ENCODE data around the gene RPTOR. TPM values are rescaled to one million over a fixed set of nuclear protein-coding genes. Genes with fewer than 3 reads are reported as not detected.

Gene RPTOR
- total and polyA plus RNA-seq, 2 donors (not counting 3 experiments of a cell fraction or from before 2014, with no cell fraction given), result 10.7 to 41.8 TPM

DNA sequence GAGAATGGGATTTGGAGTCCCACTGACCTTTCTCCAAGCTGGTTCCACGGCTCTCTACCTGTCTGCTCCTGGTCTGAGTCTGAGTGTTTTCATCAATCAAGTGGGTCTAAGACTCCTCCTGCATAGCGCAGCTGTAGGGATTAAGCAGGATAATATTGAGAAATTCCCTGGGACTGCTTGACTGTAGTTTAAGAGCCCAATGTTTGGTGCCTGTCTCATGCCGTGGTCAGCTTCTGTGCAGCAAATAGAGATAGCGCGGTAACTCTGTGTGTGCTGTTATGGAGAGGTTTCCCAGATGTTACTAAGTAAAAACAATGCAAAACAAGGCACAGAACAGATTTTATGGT, 21.4 kb downstream of the RPTOR start:
- FAIRE-seq, result no peak
- Histone ChIP-seq H3K79me2 (ENCODE audit: control insufficient read depth, insufficient read depth, low read length) (peaks cover 46% of the 10 kb centered on the region), H3K9ac (replicated peaks; ENCODE audit: extremely low read depth, insufficient read depth, low read length) (no peak overlapping the region), H3K4me1 (ENCODE audit: control insufficient read depth, extremely low read depth, insufficient read depth, low read length) (no peaks in the 10 kb centered on the region), H3K9me1 (replicated peaks; ENCODE audit: control insufficient read depth, extremely low read depth, insufficient read depth, low read length) (no peaks in the 10 kb centered on the region), H3K27me3 (ENCODE audit: control insufficient read depth in 2 of 2, insufficient read depth in 2 of 2, low read length in 2 of 2) (no peaks in the 10 kb centered on the region), H3K9me3 (replicated peaks; ENCODE audit: control insufficient read depth, insufficient read depth, low read length) (no peaks in the 10 kb centered on the region), H3K4me3 (replicated peaks in 1 of 3; ENCODE audit: insufficient read depth in 1 of 3, low read depth in 1 of 3, low read length in 3 of 3) (no peak overlapping the region), H2AFZ (ENCODE audit: low read depth, low read length) (no peak overlapping the region), H4K20me1 (replicated peaks; ENCODE audit: control insufficient read depth, extremely low read depth, insufficient read depth, low read length) (no peaks in the 10 kb centered on the region), H3K27ac (ENCODE audit: insufficient read depth, low read depth, low read length) (no peak overlapping the region), H3K36me3 (ENCODE audit: control insufficient read depth in 2 of 2, extremely low read depth in 1 of 2, insufficient read depth in 2 of 2, low read length in 2 of 2) (no peaks in the 10 kb centered on the region), H3K4me2 (ENCODE audit: insufficient read depth, low read length) (no peak overlapping the region)
- ChIA-PET POLR2A (no interaction called here), CTCF (interaction anchor here (1.2 kb wide), 1 partner anchor 10 kb away, joined by 3 read pairs; no protein-coding TSS in a partner anchor)
- TF ChIP-seq FOS (IDR thresholded peaks at IDR 0.05; ENCODE audit: borderline replicate concordance, insufficient read depth, low read length), result no peak
- dilution Hi-C loops (cut with MboI; ENCODE audit: extremely low pct_ligation_motif_present, low sequenced_read_pairs) (no loop called here), intact Hi-C loops (cut with micrococcal nuclease) (no loop called here)
- BruUV-seq (replicated peaks), result no TSS peak
- no peak for DNase-seq (ENCODE audit: low read depth, low spot score)

DNA sequence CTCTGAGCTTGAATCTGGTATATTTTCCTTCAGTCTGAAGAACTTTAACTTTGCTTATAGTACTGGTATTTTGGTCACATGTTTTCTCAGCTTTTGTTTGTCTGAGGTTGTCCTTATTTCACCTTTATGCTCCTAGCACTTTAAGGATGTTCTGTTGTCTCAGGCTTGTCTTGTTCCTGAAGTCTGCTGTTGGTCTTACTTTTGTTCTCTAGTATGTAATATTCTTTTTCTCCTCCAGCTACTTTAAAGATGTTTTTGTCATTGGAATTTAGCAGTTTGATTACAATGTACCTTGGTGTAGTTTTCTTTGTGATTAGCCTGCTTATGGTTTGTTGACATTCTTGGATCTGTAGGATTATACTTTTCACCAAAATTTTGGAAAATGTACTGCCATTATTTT, 23.6 kb downstream of the RPTOR start:
- BruUV-seq (replicated peaks), result no TSS peak
- H3K9me3 ChIP-seq (replicated peaks; ENCODE audit: control insufficient read depth, insufficient read depth, low read length), result no peaks in the 10 kb centered on the region
- H3K36me3 ChIP-seq (ENCODE audit: control insufficient read depth in 2 of 2, extremely low read depth in 1 of 2, insufficient read depth in 2 of 2, low read length in 2 of 2), result no peaks in the 10 kb centered on the region
- no peaks in the 10 kb centered on the region for H3K27me3 ChIP-seq (ENCODE audit: control insufficient read depth in 2 of 2, insufficient read depth in 2 of 2, low read length in 2 of 2)
- ChIA-PET CTCF (no interaction called here), POLR2A (no interaction called here)
- H3K79me2 ChIP-seq (ENCODE audit: control insufficient read depth, insufficient read depth, low read length), result peaks cover 54% of the 10 kb centered on the region
- H3K4me2 ChIP-seq (ENCODE audit: insufficient read depth, low read length), result no peak overlapping the region
- H3K9ac ChIP-seq (replicated peaks; ENCODE audit: extremely low read depth, insufficient read depth, low read length), result no peak overlapping the region
- no peaks in the 10 kb centered on the region for H4K20me1 ChIP-seq (replicated peaks; ENCODE audit: control insufficient read depth, extremely low read depth, insufficient read depth, low read length)
- no peaks in the 10 kb centered on the region for H3K9me1 ChIP-seq (replicated peaks; ENCODE audit: control insufficient read depth, extremely low read depth, insufficient read depth, low read length)
- TF ChIP-seq EZH2 (IDR thresholded peaks at IDR 0.05; ENCODE audit: borderline replicate concordance, low read depth, low read length, severe bottlenecking) (no peak), JUN (IDR thresholded peaks at IDR 0.05; ENCODE audit: borderline replicate concordance, insufficient read depth, insufficient read length, low read depth) (no peak), MYC (IDR thresholded peaks at IDR 0.05; ENCODE audit: low read depth, low read length) (no peak), POLR2AphosphoS5 (IDR thresholded peaks at IDR 0.05; ENCODE audit: insufficient read depth, low read depth, low read length) (no peak), GATA2 (IDR thresholded peaks at IDR 0.05; ENCODE audit: insufficient read depth, insufficient read length, low read depth, low read length) (no peak), POLR2A (IDR thresholded peaks at IDR 0.05; ENCODE audit: low read depth, low read length) (no peak), CTCF (IDR thresholded peaks at IDR 0.05; ENCODE audit: extremely low read depth in 1 of 2, insufficient read depth in 1 of 2, low read depth in 1 of 2, low read length in 2 of 2) (no peak), FOS (IDR thresholded peaks at IDR 0.05; ENCODE audit: borderline replicate concordance, insufficient read depth, low read length) (no peak)
- TF ChIP-seq, protein P1, sequence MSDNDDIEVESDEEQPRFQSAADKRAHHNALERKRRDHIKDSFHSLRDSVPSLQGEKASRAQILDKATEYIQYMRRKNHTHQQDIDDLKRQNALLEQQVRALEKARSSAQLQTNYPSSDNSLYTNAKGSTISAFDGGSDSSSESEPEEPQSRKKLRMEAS (IDR thresholded peaks at IDR 0.05; ENCODE audit: insufficient read depth, insufficient read length), result no peak
- no peak overlapping the region for H3K27ac ChIP-seq (ENCODE audit: insufficient read depth, low read depth, low read length)
- dilution Hi-C loops (cut with MboI; ENCODE audit: extremely low pct_ligation_motif_present, low sequenced_read_pairs) (no loop called here), intact Hi-C loops (cut with micrococcal nuclease) (no loop called here)
- H3K4me3 ChIP-seq (replicated peaks in 1 of 3; ENCODE audit: insufficient read depth in 1 of 3, low read depth in 1 of 3, low read length in 3 of 3), result no peak overlapping the region
- no peak for DNase-seq (ENCODE audit: low read depth, low spot score)
- FAIRE-seq, result peak; percentile 8
- no peak overlapping the region for H2AFZ ChIP-seq (ENCODE audit: low read depth, low read length)
- no peaks in the 10 kb centered on the region for H3K4me1 ChIP-seq (ENCODE audit: control insufficient read depth, extremely low read depth, insufficient read depth, low read length)

Data from endothelial cell of umbilical vein (primary cell).